HEK293 (cell line): ENCODE results near the gene GNB3.

Experiments
- HOXD13 ChIP-seq: sonication (generic); formaldehyde crosslinking; IDR thresholded peaks from 2 replicates; pipeline ENCODE4 v1.8.0; 2022; ENCODE audit warnings: missing genetic modification reagents, borderline replicate concordance
- KLF10 ChIP-seq: fragments of 450-650 bp; IDR thresholded peaks from 2 replicates; pipeline ENCODE4 v1.5.1; 2018; ENCODE audit warnings: missing biosample characterization, mild to moderate bottlenecking, missing genetic modification characterization
- KLF8 ChIP-seq: fragments of 450-650 bp; formaldehyde crosslinking; IDR thresholded peaks from 2 replicates; pipeline ENCODE4 v1.5.1; 2016; ENCODE audit warnings: missing biosample characterization, missing genetic modification characterization
- KLF9 ChIP-seq: fragments of 450-650 bp; formaldehyde crosslinking; IDR thresholded peaks from 2 replicates; pipeline ENCODE4 v1.5.1; 2016; ENCODE audit warnings: missing biosample characterization, missing genetic modification characterization, low read depth
- MZF1 ChIP-seq: fragments of 450-650 bp; formaldehyde crosslinking; IDR thresholded peaks from 2 replicates; pipeline ENCODE4 v1.5.1; 2017; ENCODE audit warnings: missing biosample characterization, missing genetic modification characterization, borderline replicate concordance
- SP2 ChIP-seq: fragments of 450-650 bp; formaldehyde crosslinking; IDR thresholded peaks from 2 replicates; pipeline ENCODE4 v1.5.1; 2016; ENCODE audit warnings: missing biosample characterization, missing genetic modification characterization
- TRIM28 ChIP-seq: IDR thresholded peaks from 2 replicates; pipeline ENCODE4 v1.6.1; 2011; ENCODE audit warnings: low read length, control low read depth, borderline replicate concordance
- ZBTB1 ChIP-seq: fragments of 450-650 bp; formaldehyde crosslinking; IDR thresholded peaks from 2 replicates; pipeline ENCODE4 v1.5.1; 2016; ENCODE audit warnings: missing biosample characterization, missing genetic modification characterization
- ZFP69B ChIP-seq: fragments of 450-650 bp; formaldehyde crosslinking; IDR thresholded peaks from 2 replicates; pipeline ENCODE4 v1.5.1; 2016; ENCODE audit warnings: missing biosample characterization, missing genetic modification characterization
- ZNF138 ChIP-seq: fragments of 450-650 bp; formaldehyde crosslinking; IDR thresholded peaks from 2 replicates; pipeline ENCODE4 v1.5.1; 2016; ENCODE audit warnings: missing biosample characterization, missing genetic modification characterization, borderline replicate concordance
- ZNF366 ChIP-seq: fragments of 450-650 bp; formaldehyde crosslinking; conservative IDR thresholded peaks from 2 replicates; pipeline ENCODE4 v1.5.1; 2016; ENCODE audit warnings: missing biosample characterization, missing genetic modification characterization
- ZNF510 ChIP-seq: fragments of 450-650 bp; formaldehyde crosslinking; IDR thresholded peaks from 2 replicates; pipeline ENCODE4 v1.5.1; 2018; ENCODE audit warnings: mild to moderate bottlenecking, missing genetic modification characterization, missing biosample characterization; ENCODE audit not compliant: insufficient replicate concordance
- ZNF514 ChIP-seq: fragments of 450-650 bp; formaldehyde crosslinking; IDR thresholded peaks from 2 replicates; pipeline ENCODE4 v1.5.1; 2016; ENCODE audit warnings: missing biosample characterization, missing genetic modification characterization
- ZNF529 ChIP-seq: fragments of 450-650 bp; formaldehyde crosslinking; IDR thresholded peaks from 2 replicates; pipeline ENCODE4 v1.5.1; 2017; ENCODE audit warnings: missing genetic modification characterization, missing biosample characterization; ENCODE audit not compliant: insufficient replicate concordance
- ZNF629 ChIP-seq: fragments of 450-650 bp; formaldehyde crosslinking; IDR thresholded peaks from 2 replicates; pipeline ENCODE4 v1.5.1; 2017; ENCODE audit warnings: missing biosample characterization, missing genetic modification characterization
- ZNF701 ChIP-seq: fragments of 450-650 bp; formaldehyde crosslinking; IDR thresholded peaks from 2 replicates; pipeline ENCODE4 v1.5.1; 2016; ENCODE audit warnings: missing biosample characterization, missing genetic modification characterization
- ZNF792 ChIP-seq: fragments of 450-650 bp; formaldehyde crosslinking; IDR thresholded peaks from 2 replicates; pipeline ENCODE4 v1.5.1; 2016; ENCODE audit warnings: missing biosample characterization, missing genetic modification characterization
- TF ChIP-seq, protein P1 (sequence below): fragments of 450-650 bp; formaldehyde crosslinking; IDR thresholded peaks from 2 replicates; pipeline ENCODE4 v1.5.1; 2016; ENCODE audit warnings: missing biosample characterization, missing genetic modification characterization
- TF ChIP-seq, protein P2 (sequence below): fragments of 450-650 bp; formaldehyde crosslinking; IDR thresholded peaks from 2 replicates; pipeline ENCODE4 v1.5.1; 2016; ENCODE audit warnings: missing biosample characterization, missing genetic modification characterization
- TF ChIP-seq, protein P3 (sequence below): fragments of 450-650 bp; formaldehyde crosslinking; IDR thresholded peaks from 2 replicates; pipeline ENCODE4 v1.5.1; 2016; ENCODE audit warnings: missing biosample characterization, missing genetic modification characterization
- TF ChIP-seq, protein P4 (sequence below): fragments of 450-650 bp; formaldehyde crosslinking; IDR thresholded peaks from 2 replicates; pipeline ENCODE4 v1.5.1; 2016; ENCODE audit warnings: missing biosample characterization, missing genetic modification characterization
- TF ChIP-seq, protein P5 (sequence below): fragments of 450-650 bp; formaldehyde crosslinking; IDR thresholded peaks from 2 replicates; pipeline ENCODE4 v1.5.1; 2016; ENCODE audit warnings: missing biosample characterization, missing genetic modification characterization

The GNB3 gene

DNA sequence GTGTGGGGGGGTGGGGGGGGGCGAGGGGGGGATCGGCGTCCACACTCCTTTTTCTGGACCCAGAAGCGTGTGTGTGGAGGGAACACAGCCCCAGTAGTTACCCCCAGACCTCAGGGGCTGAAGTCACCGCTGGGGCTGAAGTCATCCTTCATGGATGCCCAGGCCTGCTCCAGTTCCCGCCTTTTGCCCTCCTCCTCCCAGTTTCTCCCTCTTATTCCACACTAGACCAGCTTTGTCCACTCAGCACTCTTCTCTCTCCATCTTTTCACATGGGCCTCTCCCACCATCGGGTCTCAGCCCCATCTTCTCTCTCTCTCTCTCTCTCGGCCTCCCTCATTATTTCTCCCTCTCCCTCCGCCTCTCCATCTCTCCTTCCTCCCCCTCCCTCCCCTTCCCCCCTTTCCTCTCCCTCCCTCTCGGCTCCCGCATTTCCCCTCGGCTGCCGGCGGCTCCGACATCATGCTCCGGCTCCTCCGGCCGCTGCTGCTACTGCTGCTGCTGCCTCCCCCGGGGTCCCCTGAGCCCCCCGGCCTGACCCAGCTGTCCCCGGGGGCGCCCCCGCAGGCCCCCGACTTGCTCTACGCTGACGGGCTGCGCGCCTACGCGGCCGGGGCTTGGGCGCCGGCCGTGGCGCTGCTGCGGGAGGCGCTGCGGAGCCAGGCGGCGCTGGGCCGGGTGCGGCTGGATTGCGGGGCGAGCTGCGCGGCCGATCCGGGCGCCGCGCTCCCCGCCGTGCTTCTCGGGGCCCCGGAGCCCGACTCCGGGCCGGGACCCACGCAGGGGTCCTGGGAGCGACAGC is 12.5 kb upstream of the GNB3 start, which contains the start of gene P3H3 (continued):
- peak; percentile 55 for TF ChIP-seq KLF9
- 0 out of 2 replicates have a peak, but pooled peaks have one; percentile 52 for TF ChIP-seq ZNF792 (tag by site-specific recombination)
- 0 out of 2 replicates have a peak, but pooled peaks have one; percentile 40 for TF ChIP-seq KLF10 (tag by site-specific recombination)
- no peak for TF ChIP-seq ZNF529
- TF ChIP-seq SP2 (tag by site-specific recombination): peak; percentile 80
- TF ChIP-seq, protein P1, sequence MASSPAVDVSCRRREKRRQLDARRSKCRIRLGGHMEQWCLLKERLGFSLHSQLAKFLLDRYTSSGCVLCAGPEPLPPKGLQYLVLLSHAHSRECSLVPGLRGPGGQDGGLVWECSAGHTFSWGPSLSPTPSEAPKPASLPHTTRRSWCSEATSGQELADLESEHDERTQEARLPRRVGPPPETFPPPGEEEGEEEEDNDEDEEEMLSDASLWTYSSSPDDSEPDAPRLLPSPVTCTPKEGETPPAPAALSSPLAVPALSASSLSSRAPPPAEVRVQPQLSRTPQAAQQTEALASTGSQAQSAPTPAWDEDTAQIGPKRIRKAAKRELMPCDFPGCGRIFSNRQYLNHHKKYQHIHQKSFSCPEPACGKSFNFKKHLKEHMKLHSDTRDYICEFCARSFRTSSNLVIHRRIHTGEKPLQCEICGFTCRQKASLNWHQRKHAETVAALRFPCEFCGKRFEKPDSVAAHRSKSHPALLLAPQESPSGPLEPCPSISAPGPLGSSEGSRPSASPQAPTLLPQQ (tag by site-specific recombination): peak; percentile 77
- TF ChIP-seq ZNF510: no peak
- TF ChIP-seq ZNF701 (tag by site-specific recombination): peak; percentile 55; the same call in 1 of the 2 replicates
- peak; percentile 71; the same call in 1 of the 2 replicates for TF ChIP-seq ZNF629 (tag by site-specific recombination)
- TF ChIP-seq, protein P2, sequence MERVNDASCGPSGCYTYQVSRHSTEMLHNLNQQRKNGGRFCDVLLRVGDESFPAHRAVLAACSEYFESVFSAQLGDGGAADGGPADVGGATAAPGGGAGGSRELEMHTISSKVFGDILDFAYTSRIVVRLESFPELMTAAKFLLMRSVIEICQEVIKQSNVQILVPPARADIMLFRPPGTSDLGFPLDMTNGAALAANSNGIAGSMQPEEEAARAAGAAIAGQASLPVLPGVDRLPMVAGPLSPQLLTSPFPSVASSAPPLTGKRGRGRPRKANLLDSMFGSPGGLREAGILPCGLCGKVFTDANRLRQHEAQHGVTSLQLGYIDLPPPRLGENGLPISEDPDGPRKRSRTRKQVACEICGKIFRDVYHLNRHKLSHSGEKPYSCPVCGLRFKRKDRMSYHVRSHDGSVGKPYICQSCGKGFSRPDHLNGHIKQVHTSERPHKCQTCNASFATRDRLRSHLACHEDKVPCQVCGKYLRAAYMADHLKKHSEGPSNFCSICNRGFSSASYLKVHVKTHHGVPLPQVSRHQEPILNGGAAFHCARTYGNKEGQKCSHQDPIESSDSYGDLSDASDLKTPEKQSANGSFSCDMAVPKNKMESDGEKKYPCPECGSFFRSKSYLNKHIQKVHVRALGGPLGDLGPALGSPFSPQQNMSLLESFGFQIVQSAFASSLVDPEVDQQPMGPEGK: peak; percentile 97
- TF ChIP-seq KLF8 (tag by site-specific recombination): peak; percentile 93
- no peak for TF ChIP-seq HOXD13 (CRISPR knock-in tag)
- peak; percentile 99 for TF ChIP-seq ZNF366 (tag by site-specific recombination)
- TF ChIP-seq, protein P3, sequence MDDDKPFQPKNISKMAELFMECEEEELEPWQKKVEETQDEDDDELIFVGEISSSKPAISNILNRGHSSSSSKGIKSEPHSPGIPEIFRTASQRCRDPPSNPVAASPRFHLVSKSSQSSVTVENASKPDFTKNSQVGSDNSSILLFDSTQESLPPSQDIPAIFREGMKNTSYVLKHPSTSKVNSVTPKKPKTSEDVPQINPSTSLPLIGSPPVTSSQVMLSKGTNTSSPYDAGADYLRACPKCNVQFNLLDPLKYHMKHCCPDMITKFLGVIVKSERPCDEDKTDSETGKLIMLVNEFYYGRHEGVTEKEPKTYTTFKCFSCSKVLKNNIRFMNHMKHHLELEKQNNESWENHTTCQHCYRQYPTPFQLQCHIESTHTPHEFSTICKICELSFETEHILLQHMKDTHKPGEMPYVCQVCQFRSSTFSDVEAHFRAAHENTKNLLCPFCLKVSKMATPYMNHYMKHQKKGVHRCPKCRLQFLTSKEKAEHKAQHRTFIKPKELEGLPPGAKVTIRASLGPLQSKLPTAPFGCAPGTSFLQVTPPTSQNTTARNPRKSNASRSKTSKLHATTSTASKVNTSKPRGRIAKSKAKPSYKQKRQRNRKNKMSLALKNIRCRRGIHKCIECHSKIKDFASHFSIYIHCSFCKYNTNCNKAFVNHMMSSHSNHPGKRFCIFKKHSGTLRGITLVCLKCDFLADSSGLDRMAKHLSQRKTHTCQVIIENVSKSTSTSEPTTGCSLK: no peak
- TF ChIP-seq ZFP69B: peak; percentile 87
- no peak for TF ChIP-seq TRIM28
- TF ChIP-seq, protein P4, sequence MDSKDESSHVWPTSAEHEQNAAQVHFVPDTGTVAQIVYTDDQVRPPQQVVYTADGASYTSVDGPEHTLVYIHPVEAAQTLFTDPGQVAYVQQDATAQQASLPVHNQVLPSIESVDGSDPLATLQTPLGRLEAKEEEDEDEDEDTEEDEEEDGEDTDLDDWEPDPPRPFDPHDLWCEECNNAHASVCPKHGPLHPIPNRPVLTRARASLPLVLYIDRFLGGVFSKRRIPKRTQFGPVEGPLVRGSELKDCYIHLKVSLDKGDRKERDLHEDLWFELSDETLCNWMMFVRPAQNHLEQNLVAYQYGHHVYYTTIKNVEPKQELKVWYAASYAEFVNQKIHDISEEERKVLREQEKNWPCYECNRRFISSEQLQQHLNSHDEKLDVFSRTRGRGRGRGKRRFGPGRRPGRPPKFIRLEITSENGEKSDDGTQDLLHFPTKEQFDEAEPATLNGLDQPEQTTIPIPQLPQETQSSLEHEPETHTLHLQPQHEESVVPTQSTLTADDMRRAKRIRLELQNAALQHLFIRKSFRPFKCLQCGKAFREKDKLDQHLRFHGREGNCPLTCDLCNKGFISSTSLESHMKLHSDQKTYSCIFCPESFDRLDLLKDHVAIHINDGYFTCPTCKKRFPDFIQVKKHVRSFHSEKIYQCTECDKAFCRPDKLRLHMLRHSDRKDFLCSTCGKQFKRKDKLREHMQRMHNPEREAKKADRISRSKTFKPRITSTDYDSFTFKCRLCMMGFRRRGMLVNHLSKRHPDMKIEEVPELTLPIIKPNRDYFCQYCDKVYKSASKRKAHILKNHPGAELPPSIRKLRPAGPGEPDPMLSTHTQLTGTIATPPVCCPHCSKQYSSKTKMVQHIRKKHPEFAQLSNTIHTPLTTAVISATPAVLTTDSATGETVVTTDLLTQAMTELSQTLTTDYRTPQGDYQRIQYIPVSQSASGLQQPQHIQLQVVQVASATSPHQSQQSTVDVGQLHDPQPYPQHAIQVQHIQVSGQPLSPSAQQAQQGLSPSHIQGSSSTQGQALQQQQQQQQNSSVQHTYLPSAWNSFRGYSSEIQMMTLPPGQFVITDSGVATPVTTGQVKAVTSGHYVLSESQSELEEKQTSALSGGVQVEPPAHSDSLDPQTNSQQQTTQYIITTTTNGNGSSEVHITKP: peak; percentile 68; the same call in 1 of the 2 replicates
- TF ChIP-seq ZNF138: no peak
- TF ChIP-seq, protein P5, sequence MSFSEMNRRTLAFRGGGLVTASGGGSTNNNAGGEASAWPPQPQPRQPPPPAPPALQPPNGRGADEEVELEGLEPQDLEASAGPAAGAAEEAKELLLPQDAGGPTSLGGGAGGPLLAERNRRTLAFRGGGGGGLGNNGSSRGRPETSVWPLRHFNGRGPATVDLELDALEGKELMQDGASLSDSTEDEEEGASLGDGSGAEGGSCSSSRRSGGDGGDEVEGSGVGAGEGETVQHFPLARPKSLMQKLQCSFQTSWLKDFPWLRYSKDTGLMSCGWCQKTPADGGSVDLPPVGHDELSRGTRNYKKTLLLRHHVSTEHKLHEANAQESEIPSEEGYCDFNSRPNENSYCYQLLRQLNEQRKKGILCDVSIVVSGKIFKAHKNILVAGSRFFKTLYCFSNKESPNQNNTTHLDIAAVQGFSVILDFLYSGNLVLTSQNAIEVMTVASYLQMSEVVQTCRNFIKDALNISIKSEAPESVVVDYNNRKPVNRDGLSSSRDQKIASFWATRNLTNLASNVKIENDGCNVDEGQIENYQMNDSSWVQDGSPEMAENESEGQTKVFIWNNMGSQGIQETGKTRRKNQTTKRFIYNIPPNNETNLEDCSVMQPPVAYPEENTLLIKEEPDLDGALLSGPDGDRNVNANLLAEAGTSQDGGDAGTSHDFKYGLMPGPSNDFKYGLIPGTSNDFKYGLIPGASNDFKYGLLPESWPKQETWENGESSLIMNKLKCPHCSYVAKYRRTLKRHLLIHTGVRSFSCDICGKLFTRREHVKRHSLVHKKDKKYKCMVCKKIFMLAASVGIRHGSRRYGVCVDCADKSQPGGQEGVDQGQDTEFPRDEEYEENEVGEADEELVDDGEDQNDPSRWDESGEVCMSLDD: peak; percentile 95
- peak; percentile 42; the same call in 1 of the 2 replicates for TF ChIP-seq MZF1
- peak; percentile 38; the same call in 1 of the 2 replicates for TF ChIP-seq ZBTB1 (tag by site-specific recombination)
- no peak for TF ChIP-seq ZNF514
